Measurements from ENCODE around the gene PTGFRN.
"Not testable (repeated sequence)": the region's sequence is repeated elsewhere in the genome, so short reads cannot be mapped to it uniquely, and the experiment has no call there.

The PTGFRN gene

GRCh38 chr1:116909512-116910378 lies at the start of gene PTGFRN:
Gene PTGFRN (plus strand): TSS chr1:116909916. CDS start chr1:116910204, 288 bp downstream.
- peak; percentile 34 to 42 for DNase-seq (ENCODE audit: low read depth in 2 of 2)

- DNase-seq (ENCODE audit: low read depth in 2 of 2) = not testable (repeated sequence)
Measured at GRCh38 chr1:116860167-116860566, 49.5 kb upstream of the PTGFRN start.

DNA sequence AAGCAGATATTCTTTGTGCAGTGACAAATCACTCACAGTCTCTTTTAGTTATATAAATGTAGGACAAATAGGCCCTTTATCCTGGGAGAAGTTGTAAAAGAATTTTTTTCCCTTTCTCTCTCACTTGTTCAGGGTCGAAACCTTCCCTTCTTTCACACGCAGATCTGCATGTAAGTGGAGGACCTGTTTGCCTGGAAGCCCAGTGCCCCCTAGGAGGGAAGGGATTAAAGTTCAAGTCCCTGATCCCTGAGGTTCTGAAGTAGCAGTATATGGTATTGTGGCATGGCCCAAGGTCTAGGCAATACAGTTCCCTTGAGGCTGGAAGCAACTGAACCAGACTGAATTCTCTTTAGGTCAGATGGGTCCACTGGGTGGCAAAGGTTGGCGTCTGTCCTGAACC lies 48.6 kb upstream of the PTGFRN start:
- DNase-seq (ENCODE audit: low read depth in 2 of 2) = no peak

- not testable (repeated sequence) for DNase-seq (ENCODE audit: low read depth in 2 of 2)
Measured at GRCh38 chr1:116863031-116863430, 46.7 kb upstream of the PTGFRN start.

DNA sequence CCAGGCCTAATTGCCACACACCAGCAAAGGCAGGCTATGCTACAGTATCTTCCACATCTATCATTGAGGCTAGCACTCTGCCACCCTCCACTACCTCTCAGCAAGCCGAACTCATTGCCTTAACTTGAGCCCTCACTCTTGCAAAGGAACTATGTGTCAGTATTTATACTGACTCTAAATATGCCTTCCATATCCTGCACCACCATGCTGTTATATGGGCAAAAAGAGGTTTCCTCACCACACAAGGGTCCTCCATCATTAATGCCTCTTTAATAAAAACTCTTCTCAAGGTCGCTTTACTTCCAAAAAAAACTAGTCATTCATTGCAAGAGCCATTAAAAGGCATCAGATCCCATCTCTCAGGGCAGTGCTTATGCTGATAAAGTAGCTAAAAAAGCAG lies 43.2 kb upstream of the PTGFRN start:
- not testable (repeated sequence) for DNase-seq (ENCODE audit: low read depth in 2 of 2)

DNA sequence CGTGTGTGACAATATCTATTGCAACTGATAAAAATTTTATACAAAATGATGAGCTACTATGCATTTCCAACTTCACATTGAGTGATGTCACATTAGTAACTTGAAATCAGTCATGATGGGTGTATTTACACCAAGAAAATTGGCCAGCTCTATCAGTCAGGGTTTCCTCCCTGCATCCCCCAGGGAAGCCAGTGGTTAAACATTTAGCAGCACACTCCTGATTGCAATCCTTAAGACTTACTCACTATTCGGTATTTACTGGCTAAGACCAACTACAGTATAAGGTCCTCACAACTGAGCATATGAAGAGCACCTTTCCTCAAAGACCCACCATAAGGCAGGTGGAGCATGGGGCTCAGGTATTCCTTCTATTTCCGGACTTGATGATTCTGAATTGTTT lies 41.3 kb upstream of the PTGFRN start:
- DNase-seq (ENCODE audit: low read depth in 2 of 2) = no peak

- no peak for DNase-seq (ENCODE audit: low read depth in 2 of 2)
Measured at GRCh38 chr1:116869611-116870010, 40.1 kb upstream of the PTGFRN start.

- no peak for DNase-seq (ENCODE audit: low read depth in 2 of 2)
Measured at GRCh38 chr1:116870300-116870699, 39.4 kb upstream of the PTGFRN start.

DNA sequence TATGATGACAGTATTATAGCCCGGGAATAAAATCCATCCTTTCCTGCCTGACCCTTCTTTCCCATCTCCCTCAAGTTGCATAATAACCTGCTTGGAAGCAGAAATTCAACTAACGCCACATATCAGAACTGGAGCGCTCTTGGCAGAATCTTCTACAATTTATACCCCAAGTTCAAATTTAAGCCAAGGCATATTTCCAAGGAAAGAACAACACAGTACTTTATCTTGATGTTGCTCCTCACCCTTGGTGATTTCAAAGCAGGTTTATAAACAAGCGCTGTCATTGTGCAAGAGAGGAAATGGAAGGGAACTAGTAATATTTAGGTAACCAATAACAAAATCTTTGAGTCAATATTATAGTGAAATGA lies 38.0 kb upstream of the PTGFRN start:
- DNase-seq (ENCODE audit: low read depth in 2 of 2) = no peak

- DNase-seq (ENCODE audit: low read depth in 2 of 2) = no peak
Measured at GRCh38 chr1:116873680-116874271, 35.9 kb upstream of the PTGFRN start.

GRCh38 chr1:116874733-116875249 lies 34.9 kb upstream of the PTGFRN start:
- no peak for DNase-seq (ENCODE audit: low read depth in 2 of 2)

DNA sequence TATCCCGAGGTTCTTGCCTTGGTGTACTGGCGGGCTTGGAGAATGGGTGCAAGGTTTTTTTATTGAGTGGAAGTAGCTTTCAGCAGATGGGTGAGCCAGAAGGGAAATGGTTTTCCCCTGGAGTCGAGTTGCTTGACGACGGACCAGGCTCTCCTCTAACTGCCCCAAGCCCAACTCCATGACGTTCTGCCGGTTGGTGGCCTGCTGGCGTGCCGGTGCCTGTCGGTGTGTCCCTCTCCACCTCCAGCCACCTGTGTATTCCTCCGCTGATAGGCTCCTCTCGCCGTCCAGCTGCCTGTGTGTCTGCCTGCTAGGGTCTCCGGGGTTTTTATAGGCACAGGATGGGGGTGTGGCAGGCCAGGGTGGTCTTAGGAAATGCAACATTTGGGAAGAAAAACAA lies 34.3 kb upstream of the PTGFRN start:
- DNase-seq (ENCODE audit: low read depth in 2 of 2) = no peak

GRCh38 chr1:116875946-116876345 lies 33.8 kb upstream of the PTGFRN start:
- not testable (repeated sequence) for DNase-seq (ENCODE audit: low read depth in 2 of 2)

- no peak for DNase-seq (ENCODE audit: low read depth in 2 of 2)
Measured at GRCh38 chr1:116877141-116877818, 32.4 kb upstream of the PTGFRN start.

DNA sequence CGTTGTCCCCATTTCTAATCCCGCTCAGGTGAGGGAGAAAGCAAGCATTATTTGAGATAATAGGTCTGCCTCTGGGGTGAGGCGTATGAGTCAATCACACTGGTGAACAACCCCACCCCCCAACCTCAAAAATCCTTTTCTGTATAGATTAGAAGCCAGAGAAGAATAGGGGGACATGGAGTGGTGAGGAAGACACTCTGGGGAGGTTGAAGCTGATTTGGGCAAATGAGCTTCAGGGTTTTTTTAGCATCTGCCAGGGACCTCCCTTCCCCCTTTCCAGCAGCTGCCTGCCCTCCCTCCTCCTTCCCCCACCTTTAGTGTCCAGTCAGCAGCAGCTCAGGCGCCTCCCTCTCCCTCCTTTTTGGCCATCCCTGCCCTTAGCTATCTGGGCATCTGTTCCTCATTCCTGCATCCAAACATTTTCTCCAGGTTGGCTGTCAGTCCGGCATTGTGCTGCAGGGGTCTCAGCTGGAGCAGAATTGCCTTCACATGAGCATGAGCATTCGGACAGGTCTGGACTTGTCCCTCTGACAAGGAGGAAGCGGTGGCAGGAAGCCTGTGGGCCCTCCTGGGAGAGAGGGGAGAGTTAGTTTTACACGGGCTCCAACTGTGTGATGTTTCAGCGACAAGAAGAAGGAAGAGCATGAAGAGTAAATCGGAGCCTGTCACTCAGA lies 30.8 kb upstream of the PTGFRN start:
- no peak for DNase-seq (ENCODE audit: low read depth in 2 of 2)

DNA sequence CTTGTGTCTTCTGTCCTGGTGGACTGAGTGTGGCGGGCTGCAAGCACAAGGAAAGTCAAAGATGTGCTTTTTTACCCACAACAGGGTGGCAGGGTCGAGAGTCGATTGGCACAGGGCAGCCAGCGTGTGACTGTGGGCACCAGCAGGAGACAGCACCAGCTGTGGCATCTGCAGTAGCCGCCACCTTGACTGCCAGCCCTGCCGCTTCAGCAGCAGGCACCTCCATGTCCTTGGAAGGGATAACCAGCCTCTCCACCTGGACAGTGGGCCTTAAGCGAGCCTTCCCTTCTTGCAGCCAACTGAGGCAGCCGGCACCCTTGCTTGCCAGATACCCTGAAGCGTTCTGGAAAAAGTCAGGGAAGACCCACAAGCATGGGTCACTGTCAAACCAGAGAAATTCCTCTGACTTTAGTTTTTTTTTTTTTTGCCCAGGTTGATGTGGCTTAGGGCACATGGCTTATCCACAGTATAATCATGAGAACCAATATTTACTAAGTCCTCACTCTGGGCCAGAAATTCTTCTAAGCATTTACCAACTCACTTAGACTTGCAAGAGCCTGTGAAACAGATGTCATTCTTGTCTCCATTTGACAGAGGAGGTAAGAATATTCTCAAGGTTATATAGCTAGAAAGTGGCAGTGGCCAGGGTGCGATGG lies 30.1 kb upstream of the PTGFRN start:
- DNase-seq (ENCODE audit: low read depth in 2 of 2) = no peak

GRCh38 chr1:116880917-116881316 lies 28.8 kb upstream of the PTGFRN start:
- no peak for DNase-seq (ENCODE audit: low read depth in 2 of 2)

GRCh38 chr1:116881879-116882520 lies 27.7 kb upstream of the PTGFRN start:
- DNase-seq (ENCODE audit: low read depth in 2 of 2) = peak; percentile 79

DNA sequence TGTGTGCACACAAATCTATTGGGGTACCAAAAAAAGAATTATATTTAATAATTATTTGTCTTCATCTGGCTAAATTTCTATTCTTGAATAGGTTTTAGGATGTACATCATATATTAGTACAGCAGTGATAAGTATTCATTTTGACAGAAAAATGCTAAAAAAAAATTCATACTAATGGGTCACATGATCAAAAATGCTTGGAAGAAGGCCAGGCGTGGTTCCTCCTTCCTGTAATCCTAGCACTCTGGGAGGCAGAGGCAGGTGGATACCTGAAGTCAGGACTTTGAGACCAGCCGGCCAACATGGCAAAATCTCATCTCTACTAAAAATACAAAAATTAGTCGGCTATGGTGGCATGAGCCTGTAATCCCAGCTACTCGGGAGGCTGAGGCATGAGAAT lies 26.9 kb upstream of the PTGFRN start:
- no peak for DNase-seq (ENCODE audit: low read depth in 2 of 2)

GRCh38 chr1:116886291-116886878 lies 23.3 kb upstream of the PTGFRN start:
- DNase-seq (ENCODE audit: low read depth in 2 of 2) = peak in 1 of 2 experiments; percentile 13

Measured in fibroblast of skin of left quadriceps (primary cell).